Memory B cell (primary cell): ENCODE measurements around the gene FBXO4.

Experiments used
- ATAC-seq: fragments of 150-1000 bp; cut with Tn5 transposase; 2 replicates; pipeline ENCODE4 v1.10.0; 2021; ENCODE audit warnings: low read depth, mild to moderate bottlenecking, moderate library complexity
- DNase-seq, 2 donors: peaks; one replicate each; pipeline ENCODE4 v3.0.0; 2022; ENCODE audit warnings: low spot score in 2 of 2
- H3K27ac Mint-ChIP-seq: one replicate; pipeline ENCODE4 v1.8.0; 2022; ENCODE audit warnings: mild to moderate bottlenecking, moderate library complexity, mixed read lengths
- H3K27me3 Mint-ChIP-seq: one replicate; pipeline ENCODE4 v1.8.0; 2022; ENCODE audit warnings: mixed read lengths
- H3K36me3 Mint-ChIP-seq: one replicate; pipeline ENCODE4 v1.8.0; 2022; ENCODE audit warnings: mild to moderate bottlenecking, mixed read lengths
- H3K4me1 Mint-ChIP-seq: one replicate; pipeline ENCODE4 v1.8.0; 2022; ENCODE audit warnings: mixed read lengths
- H3K4me3 Mint-ChIP-seq: one replicate; pipeline ENCODE4 v1.8.0; 2022; ENCODE audit warnings: mild to moderate bottlenecking, moderate library complexity, mixed read lengths
- H3K9me3 Mint-ChIP-seq: one replicate; pipeline ENCODE4 v1.8.0; 2022; ENCODE audit warnings: mixed read lengths

FBXO4 gene, protein sequence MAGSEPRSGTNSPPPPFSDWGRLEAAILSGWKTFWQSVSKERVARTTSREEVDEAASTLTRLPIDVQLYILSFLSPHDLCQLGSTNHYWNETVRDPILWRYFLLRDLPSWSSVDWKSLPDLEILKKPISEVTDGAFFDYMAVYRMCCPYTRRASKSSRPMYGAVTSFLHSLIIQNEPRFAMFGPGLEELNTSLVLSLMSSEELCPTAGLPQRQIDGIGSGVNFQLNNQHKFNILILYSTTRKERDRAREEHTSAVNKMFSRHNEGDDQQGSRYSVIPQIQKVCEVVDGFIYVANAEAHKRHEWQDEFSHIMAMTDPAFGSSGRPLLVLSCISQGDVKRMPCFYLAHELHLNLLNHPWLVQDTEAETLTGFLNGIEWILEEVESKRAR

DNA sequence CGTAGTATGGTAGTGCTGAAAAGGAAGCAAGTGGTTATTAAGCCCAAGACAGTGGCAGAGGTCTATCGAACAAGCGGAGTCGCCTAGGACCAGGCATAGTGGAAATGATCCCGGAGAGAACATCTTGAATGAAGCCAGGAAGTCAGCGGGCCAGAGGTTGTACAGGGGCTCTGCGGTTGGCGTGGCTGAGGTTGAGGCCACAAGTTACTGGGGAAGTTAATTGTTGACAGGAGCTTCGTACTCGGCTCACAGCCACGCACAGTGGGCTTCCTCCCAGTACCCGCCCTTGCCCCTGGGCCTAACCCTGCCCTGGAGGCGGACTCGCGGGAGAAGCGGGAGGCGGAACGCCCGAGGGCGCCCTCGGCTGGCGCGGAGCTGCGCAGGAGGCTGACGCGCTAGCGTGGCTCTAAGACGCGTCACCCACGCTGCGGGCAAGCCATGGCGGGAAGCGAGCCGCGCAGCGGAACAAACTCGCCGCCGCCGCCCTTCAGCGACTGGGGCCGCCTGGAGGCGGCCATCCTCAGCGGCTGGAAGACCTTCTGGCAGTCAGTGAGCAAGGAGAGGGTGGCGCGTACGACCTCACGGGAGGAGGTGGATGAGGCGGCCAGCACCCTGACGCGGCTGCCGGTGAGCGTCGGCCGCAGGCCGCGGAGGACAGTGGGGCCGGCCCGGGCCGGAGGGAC, at the start of gene FBXO4:
Gene FBXO4 (plus strand): TSS at position 410 of the 683 bp plus-strand sequence. CDS start 29 bp downstream, at position 439.
- no peaks in the 10 kb centered on the region for H3K9me3 Mint-ChIP-seq
- DNase-seq: peak; percentile 87
- H3K4me1 Mint-ChIP-seq: peaks cover 11% of the 10 kb centered on the region
- H3K27me3 Mint-ChIP-seq: no peaks in the 10 kb centered on the region
- H3K36me3 Mint-ChIP-seq: peaks cover 3% of the 10 kb centered on the region
- H3K27ac Mint-ChIP-seq: peak within 1 kb of the TSS; percentile 99
- H3K4me3 Mint-ChIP-seq: peak within 1 kb of the TSS; percentile 91
- peak; percentile 83 for ATAC-seq

- H3K4me3 Mint-ChIP-seq: no peak overlapping the region
Measured at GRCh38 chr5:41876678-41877077, 48.4 kb upstream of the FBXO4 start.

GRCh38 chr5:41877408-41877807, 47.7 kb upstream of the FBXO4 start:
- no peaks in the 10 kb centered on the region for H3K9me3 Mint-ChIP-seq
- peaks cover 4% of the 10 kb centered on the region for H3K27me3 Mint-ChIP-seq
- no peak for ATAC-seq
- no peak overlapping the region for H3K27ac Mint-ChIP-seq
- H3K4me1 Mint-ChIP-seq: no peaks in the 10 kb centered on the region
- H3K36me3 Mint-ChIP-seq: no peaks in the 10 kb centered on the region
- DNase-seq: no peak
- H3K4me3 Mint-ChIP-seq: no peak overlapping the region

More at GRCh38 chr5:41876678-41877077, 48.4 kb upstream of the FBXO4 start:
- ATAC-seq: no peak
- Mint-ChIP-seq H3K36me3 (no peaks in the 10 kb centered on the region), H3K9me3 (no peaks in the 10 kb centered on the region), H3K27me3 (peaks cover 4% of the 10 kb centered on the region), H3K4me1 (no peaks in the 10 kb centered on the region), H3K27ac (no peak overlapping the region)
- DNase-seq: no peak

DNA sequence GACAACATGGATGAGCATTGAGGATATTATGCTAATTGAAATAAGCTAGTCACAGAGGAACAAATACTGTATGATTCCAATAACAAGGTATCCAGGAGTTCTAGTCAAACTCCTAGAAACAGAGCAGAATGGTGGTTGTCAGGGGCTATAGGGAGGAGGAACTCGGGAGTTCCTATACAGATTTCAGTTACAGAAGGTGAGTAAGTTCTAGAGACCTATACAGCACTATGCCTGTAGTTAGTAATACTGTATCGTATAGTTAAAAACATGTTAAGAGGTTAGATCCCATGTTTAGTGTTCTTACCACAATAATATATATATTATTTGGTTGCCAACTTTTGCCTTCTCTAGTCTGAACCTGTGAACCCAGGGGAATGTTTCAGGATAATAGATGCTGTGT, 46.9 kb upstream of the FBXO4 start:
- H3K27me3 Mint-ChIP-seq: peaks cover 6% of the 10 kb centered on the region
- H3K9me3 Mint-ChIP-seq: no peaks in the 10 kb centered on the region
- H3K4me3 Mint-ChIP-seq: no peak overlapping the region
- no peaks in the 10 kb centered on the region for H3K36me3 Mint-ChIP-seq
- no peak for ATAC-seq
- DNase-seq: no peak
- no peak overlapping the region for H3K27ac Mint-ChIP-seq
- H3K4me1 Mint-ChIP-seq: no peaks in the 10 kb centered on the region

DNA sequence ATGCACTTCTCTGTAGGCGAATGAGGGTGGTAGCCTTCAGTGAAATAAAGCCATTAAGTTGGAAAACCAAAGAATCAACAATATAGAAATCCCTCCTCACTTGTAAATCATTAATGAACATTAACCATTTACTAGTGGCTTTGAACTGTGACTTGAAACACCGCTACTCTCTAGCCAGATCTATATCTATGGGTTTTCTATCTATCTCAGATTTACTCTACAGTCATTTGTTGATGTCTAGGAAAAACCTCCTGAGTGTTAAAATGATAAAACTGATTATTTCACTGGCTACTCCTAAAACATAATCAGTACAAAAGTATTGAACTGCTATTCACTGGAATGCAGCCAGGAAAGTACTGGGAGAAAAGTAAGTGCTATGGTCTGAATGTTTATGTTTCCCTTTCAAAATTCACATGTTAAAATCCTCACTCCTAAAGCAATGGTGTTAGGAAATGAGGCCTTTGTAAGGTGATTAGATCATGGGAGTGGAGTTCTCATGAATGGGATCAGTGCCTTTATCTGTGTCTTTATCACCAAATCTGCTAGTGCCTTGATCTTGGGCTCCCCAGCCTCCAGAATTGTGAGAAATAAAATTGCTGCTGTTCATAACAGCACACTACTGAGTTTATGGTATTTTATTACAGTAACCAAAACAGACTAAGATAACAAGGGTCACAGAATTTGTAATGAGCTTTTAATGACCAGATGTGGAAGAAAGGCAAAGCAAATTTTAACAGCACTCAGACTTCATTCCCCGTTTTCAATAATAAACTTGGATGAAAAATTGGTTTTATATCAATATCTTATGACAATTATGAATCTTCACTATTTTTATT, 46.2 kb upstream of the FBXO4 start:
- no peak for ATAC-seq
- H3K9me3 Mint-ChIP-seq: no peaks in the 10 kb centered on the region
- no peak for DNase-seq
- H3K27ac Mint-ChIP-seq: no peak overlapping the region
- H3K4me3 Mint-ChIP-seq: no peak overlapping the region
- H3K27me3 Mint-ChIP-seq: peaks cover 7% of the 10 kb centered on the region
- no peaks in the 10 kb centered on the region for H3K36me3 Mint-ChIP-seq
- no peaks in the 10 kb centered on the region for H3K4me1 Mint-ChIP-seq

DNA sequence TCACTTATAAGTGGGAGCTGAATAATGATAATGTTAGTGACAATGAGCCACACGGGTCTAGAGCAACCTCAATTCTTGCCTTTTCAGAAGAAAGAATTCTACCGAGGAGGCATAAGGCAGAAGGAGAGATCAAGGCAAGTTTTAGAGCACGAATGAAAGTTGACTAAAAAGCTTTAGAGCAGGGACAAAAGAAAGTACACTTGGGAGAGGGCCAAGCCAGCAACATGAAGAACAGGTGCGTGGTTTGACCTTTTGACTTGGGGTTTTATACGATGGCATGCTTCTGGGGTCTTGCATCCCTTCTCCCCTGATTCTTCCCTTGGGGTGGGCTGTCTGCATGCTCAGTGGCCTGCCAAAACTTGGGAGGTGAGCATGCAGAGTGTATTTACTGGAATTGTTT, 42.3 kb upstream of the FBXO4 start:
- no peak overlapping the region for H3K27ac Mint-ChIP-seq
- DNase-seq: no peak
- no peak for ATAC-seq
- no peaks in the 10 kb centered on the region for H3K4me1 Mint-ChIP-seq
- no peaks in the 10 kb centered on the region for H3K36me3 Mint-ChIP-seq
- H3K4me3 Mint-ChIP-seq: no peak overlapping the region
- peaks cover 11% of the 10 kb centered on the region for H3K27me3 Mint-ChIP-seq
- H3K9me3 Mint-ChIP-seq: no peaks in the 10 kb centered on the region

DNA sequence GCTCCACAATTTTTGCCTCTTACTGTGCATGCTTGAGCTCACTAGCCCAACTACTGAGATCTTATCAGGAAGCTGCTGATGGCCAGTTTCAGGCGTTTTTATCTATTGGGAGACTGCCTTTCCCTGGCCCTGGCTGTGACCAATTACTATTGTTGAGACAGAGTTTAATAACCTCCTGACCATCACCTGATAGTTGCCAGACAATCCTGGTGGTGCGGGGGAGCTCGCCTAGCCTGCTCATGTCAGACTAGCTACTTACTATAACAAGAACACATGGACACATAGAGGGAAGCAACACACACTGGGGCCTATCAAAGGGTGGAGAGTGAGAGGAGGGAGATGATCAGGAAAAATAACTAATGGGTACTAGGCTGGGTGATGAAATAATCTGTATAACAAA, 41.8 kb upstream of the FBXO4 start:
- no peaks in the 10 kb centered on the region for H3K4me1 Mint-ChIP-seq
- no peak for DNase-seq
- no peak for ATAC-seq
- no peaks in the 10 kb centered on the region for H3K9me3 Mint-ChIP-seq
- no peak overlapping the region for H3K27ac Mint-ChIP-seq
- no peaks in the 10 kb centered on the region for H3K36me3 Mint-ChIP-seq
- H3K27me3 Mint-ChIP-seq: peaks cover 13% of the 10 kb centered on the region
- H3K4me3 Mint-ChIP-seq: no peak overlapping the region

- H3K4me1 Mint-ChIP-seq: no peaks in the 10 kb centered on the region
- H3K9me3 Mint-ChIP-seq: no peaks in the 10 kb centered on the region
- no peak for ATAC-seq
- H3K36me3 Mint-ChIP-seq: no peaks in the 10 kb centered on the region
- no peak for DNase-seq
- H3K27me3 Mint-ChIP-seq: peaks cover 14% of the 10 kb centered on the region
- H3K27ac Mint-ChIP-seq: no peak overlapping the region
- H3K4me3 Mint-ChIP-seq: no peak overlapping the region
Measured at GRCh38 chr5:41883936-41884335, 41.1 kb upstream of the FBXO4 start.

DNA sequence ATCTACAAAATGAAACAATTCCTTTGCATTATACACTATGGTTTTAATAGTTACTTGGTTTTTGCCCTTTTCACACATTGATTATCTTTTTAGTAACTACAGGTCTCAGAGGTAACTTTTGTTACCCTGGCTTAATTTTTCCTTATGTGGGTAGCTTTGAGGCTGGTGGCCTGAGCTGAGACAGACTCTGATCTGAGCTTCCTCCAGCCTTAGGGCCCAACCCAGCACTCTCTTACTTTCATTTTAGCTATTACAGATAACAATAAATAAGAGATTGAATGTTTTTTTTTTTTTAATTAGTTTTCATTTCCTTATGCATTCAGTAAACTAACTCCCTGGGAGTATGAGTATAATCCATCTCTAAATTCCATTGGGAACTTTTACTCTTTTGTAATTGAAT, 39.8 kb upstream of the FBXO4 start:
- no peak overlapping the region for H3K27ac Mint-ChIP-seq
- ATAC-seq: no peak
- H3K27me3 Mint-ChIP-seq: peaks cover 14% of the 10 kb centered on the region
- DNase-seq: no peak
- no peak overlapping the region for H3K4me3 Mint-ChIP-seq
- no peaks in the 10 kb centered on the region for H3K36me3 Mint-ChIP-seq
- H3K4me1 Mint-ChIP-seq: no peaks in the 10 kb centered on the region
- H3K9me3 Mint-ChIP-seq: no peaks in the 10 kb centered on the region

- Mint-ChIP-seq H3K27ac (no peak overlapping the region), H3K4me3 (no peak overlapping the region), H3K36me3 (no peaks in the 10 kb centered on the region), H3K4me1 (peaks cover 3% of the 10 kb centered on the region), H3K27me3 (peaks cover 15% of the 10 kb centered on the region), H3K9me3 (peaks cover 2% of the 10 kb centered on the region)
- DNase-seq: no peak
- ATAC-seq: no peak
Measured at GRCh38 chr5:41891066-41891707, 33.9 kb upstream of the FBXO4 start.

DNA sequence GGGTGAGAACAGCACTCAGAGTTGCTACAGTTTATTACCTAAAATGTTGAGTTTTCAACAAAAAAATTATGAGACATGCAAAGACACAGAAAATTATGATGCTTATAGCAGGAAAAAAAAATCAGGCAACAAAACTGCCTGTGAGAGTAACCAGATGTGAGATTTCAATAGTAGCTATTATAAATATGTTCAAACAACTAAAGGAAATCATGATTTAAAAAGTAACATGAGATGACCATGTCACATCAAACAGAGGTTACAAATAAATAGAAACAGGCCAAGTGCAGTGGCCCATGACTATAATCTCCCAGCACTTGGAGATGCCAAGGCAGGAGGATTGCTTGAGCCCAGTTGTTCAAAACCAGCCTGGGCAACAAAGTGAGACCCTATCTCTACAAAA, 33.0 kb upstream of the FBXO4 start:
- Mint-ChIP-seq H3K27me3 (peaks cover 17% of the 10 kb centered on the region), H3K9me3 (peaks cover 2% of the 10 kb centered on the region), H3K4me1 (peaks cover 3% of the 10 kb centered on the region), H3K36me3 (no peaks in the 10 kb centered on the region), H3K27ac (no peak overlapping the region), H3K4me3 (no peak overlapping the region)
- no peak for ATAC-seq
- no peak for DNase-seq

GRCh38 chr5:41893074-41893851, 31.8 kb upstream of the FBXO4 start:
- DNase-seq (no peak), ATAC-seq (no peak)
- Mint-ChIP-seq H3K4me1 (peaks cover 3% of the 10 kb centered on the region), H3K36me3 (no peaks in the 10 kb centered on the region), H3K27me3 (peaks cover 12% of the 10 kb centered on the region), H3K27ac (no peak overlapping the region), H3K9me3 (peaks cover 2% of the 10 kb centered on the region), H3K4me3 (no peak overlapping the region)

GRCh38 chr5:41896230-41896629, 28.9 kb upstream of the FBXO4 start:
- Mint-ChIP-seq H3K9me3 (peaks cover 2% of the 10 kb centered on the region), H3K4me3 (no peak overlapping the region), H3K27me3 (peaks cover 7% of the 10 kb centered on the region), H3K27ac (no peak overlapping the region), H3K36me3 (no peaks in the 10 kb centered on the region), H3K4me1 (peaks cover 3% of the 10 kb centered on the region)
- DNase-seq (no peak), ATAC-seq (no peak)
